ENCODE measurements around the gene GINS2. TPM values are rescaled to one million over a fixed set of nuclear protein-coding genes. Genes with fewer than 3 reads are reported as not detected.

Gene GINS2
- total and polyA plus RNA-seq, 8 donors: 0.37 to 1.9 (median 0.79) TPM

GRCh38 chr16:85704900-85705846 lies 16.4 kb upstream of the GINS2 start:
- no peak for TF ChIP-seq CTCF (IDR thresholded peaks at IDR 0.05)
- ATAC-seq (peak in 3 of 4 donors; percentile 31 to 57 (median 56)), FAIRE-seq (no peak), DNase-seq (no peak)
- Histone ChIP-seq H3K36me3 (no peaks in the 10 kb centered on the region), H3K4me3 (no peak overlapping the region), H3K9me3 (no peaks in the 10 kb centered on the region), H3K4me1 (no peaks in the 10 kb centered on the region), H3K27ac (no peak overlapping the region), H3K27me3 (no peaks in the 10 kb centered on the region)
- 84 to 90% methylated on average over 20 of the region's 20 CpGs for WGBS, 2 donors
- intact Hi-C loops (cut with DNase I): no loop called here

GRCh38 chr16:85704011-85704410 lies 15.3 kb upstream of the GINS2 start:
- ATAC-seq: no peak
- intact Hi-C loops (cut with DNase I): no loop called here
- H3K27ac ChIP-seq: no peak overlapping the region
- no peak overlapping the region for H3K4me3 ChIP-seq
- H3K9me3 ChIP-seq: no peaks in the 10 kb centered on the region
- no peak for FAIRE-seq
- TF ChIP-seq CTCF (IDR thresholded peaks at IDR 0.05): no peak
- no peaks in the 10 kb centered on the region for H3K27me3 ChIP-seq
- no peaks in the 10 kb centered on the region for H3K4me1 ChIP-seq
- 92 to 94% methylated on average over 10 to 11 of the region's 11 CpGs for WGBS, 2 donors
- no peaks in the 10 kb centered on the region for H3K36me3 ChIP-seq
- no peak for DNase-seq

DNA sequence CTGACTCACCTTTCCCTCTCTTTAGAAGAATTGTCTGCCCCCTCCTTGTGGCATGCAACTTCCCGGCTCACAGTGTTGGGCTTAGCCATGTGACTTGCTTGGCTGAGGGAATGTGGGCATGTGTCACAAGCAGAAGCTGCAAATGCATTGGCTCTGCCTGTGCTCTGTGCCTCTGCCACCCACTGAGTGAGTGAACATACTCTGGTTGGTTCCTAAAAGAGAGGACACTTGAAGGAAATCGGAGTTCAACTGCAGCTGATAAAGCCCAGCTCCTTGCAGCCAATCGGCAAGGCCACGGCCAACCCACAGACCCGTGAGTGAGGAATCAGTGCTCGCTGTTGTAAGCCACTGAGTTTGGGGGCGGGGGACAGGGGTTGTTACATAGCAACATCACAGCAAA lies 10.9 kb upstream of the GINS2 start:
- DNase-seq: no peak
- H3K27me3 ChIP-seq: no peaks in the 10 kb centered on the region
- ATAC-seq: peak in 3 of 4 donors; percentile 47 to 72 (median 55)
- H3K4me3 ChIP-seq: no peak overlapping the region
- WGBS, 2 donors: 60 to 72% methylated on average over 7 of the region's 7 CpGs
- intact Hi-C loops (cut with DNase I): no loop called here
- no peaks in the 10 kb centered on the region for H3K9me3 ChIP-seq
- no peak for TF ChIP-seq CTCF (IDR thresholded peaks at IDR 0.05)
- H3K4me1 ChIP-seq: no peaks in the 10 kb centered on the region
- H3K27ac ChIP-seq: no peak overlapping the region
- no peak for FAIRE-seq
- no peaks in the 10 kb centered on the region for H3K36me3 ChIP-seq

DNA sequence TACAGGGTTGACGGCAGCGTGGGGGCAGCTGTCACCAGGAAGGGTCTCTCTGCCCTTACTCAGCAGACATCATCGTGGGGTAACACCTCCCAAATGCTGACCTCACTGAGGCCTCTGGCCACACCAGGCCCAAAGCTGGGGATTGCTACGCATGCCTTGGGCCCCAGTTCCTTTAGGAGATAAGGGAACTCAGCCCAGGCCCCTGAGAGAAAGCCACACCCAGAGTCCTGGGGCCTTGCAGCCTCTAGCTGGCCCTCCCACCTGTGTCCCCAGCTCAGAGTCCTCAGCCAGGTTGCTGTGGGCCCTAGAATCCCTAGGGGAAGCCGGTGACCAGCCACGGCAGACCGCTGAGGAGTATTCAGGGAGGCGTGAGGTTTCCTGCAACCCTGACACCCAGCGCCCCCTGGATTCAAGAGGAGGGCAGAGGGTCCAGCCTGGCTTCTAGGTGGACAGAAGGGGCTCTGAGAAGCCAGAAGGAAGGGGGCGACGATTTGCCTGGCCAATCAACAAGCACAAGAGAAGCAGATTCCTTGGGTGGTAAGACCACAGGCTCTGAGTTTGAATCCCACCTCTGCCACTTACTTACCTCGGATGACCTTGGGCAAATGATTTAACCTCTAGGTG lies 10.3 kb upstream of the GINS2 start:
- FAIRE-seq: no peak

More for the DNA sequence above, 10.3 kb upstream of the GINS2 start:
- Histone ChIP-seq H3K36me3 (no peaks in the 10 kb centered on the region), H3K4me1 (no peaks in the 10 kb centered on the region), H3K27ac (no peak overlapping the region), H3K27me3 (no peaks in the 10 kb centered on the region), H3K4me3 (no peak overlapping the region), H3K9me3 (no peaks in the 10 kb centered on the region)
- 82 to 83% methylated on average over 11 to 12 of the region's 12 CpGs for WGBS, 2 donors
- DNase-seq: no peak
- intact Hi-C loops (cut with DNase I): no loop called here
- TF ChIP-seq CTCF (IDR thresholded peaks at IDR 0.05): no peak
- no peak for ATAC-seq

Measured in pancreas (tissue), 10 donors.